ENCODE measurements around the gene COLEC11.

COLEC11 gene

DNA sequence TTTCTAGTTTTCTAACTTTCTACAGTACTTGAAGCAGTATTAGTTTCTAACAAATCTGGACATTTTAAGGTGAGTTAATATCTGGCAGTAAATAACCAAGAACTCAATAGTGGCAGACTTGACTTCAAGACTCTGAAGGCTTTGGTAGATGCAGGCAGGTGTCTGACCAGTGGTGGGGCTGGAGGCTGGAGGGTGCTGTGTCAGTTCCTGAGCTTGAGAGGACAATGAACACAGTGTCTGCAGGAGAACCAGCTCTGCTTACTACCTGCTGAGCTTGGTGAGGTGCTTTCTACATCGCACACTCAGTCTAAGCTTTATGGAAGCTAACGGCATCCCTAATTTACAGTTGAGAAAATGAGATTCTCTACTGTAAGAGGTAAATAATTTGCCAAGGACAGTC, 84.3 kb downstream of the COLEC11 start:
- DNase-seq (ENCODE audit: low read depth) = no peak
- no peak for TF ChIP-seq CTCF (IDR thresholded peaks at IDR 0.05; ENCODE audit: control insufficient read depth, extremely low read depth, insufficient read depth)
- H3K4me3 ChIP-seq (ENCODE audit: low read depth, low read length) = no peak overlapping the region

- no peak for DNase-seq (ENCODE audit: low read depth)
- no peak overlapping the region for H3K4me3 ChIP-seq (ENCODE audit: low read depth, low read length)
- TF ChIP-seq CTCF (IDR thresholded peaks at IDR 0.05; ENCODE audit: control insufficient read depth, extremely low read depth, insufficient read depth) = no peak
Measured at GRCh38 chr2:3679616-3680393, 84.9 kb downstream of the COLEC11 start.

GRCh38 chr2:3680548-3681345, 85.8 kb downstream of the COLEC11 start:
- no peak for TF ChIP-seq CTCF (IDR thresholded peaks at IDR 0.05; ENCODE audit: control insufficient read depth, extremely low read depth, insufficient read depth)
- no peak overlapping the region for H3K4me3 ChIP-seq (ENCODE audit: low read depth, low read length)
- DNase-seq (ENCODE audit: low read depth) = no peak

GRCh38 chr2:3681625-3682024, 86.7 kb downstream of the COLEC11 start:
- no peak for DNase-seq (ENCODE audit: low read depth)
- no peak for TF ChIP-seq CTCF (IDR thresholded peaks at IDR 0.05; ENCODE audit: control insufficient read depth, extremely low read depth, insufficient read depth)
- H3K4me3 ChIP-seq (ENCODE audit: low read depth, low read length) = no peak overlapping the region

DNA sequence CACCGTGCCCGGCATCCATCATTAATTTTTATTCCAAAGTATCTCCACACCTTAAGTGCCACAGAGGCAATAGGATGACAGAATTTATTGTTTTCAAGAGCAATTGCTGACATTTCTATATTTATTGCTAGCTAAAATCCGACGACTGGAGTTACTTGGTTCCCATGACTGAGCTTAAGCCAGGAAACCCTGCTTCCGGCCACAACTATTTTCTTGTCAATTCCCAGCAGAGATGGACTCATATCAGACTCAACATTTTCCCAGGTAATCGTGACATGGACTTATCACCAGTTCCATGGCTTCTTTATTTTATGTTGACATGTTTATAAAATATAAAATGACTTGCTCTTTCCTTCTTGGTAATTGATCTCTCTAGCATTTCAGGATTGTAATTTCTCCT, 87.9 kb downstream of the COLEC11 start:
- no peak overlapping the region for H3K4me3 ChIP-seq (ENCODE audit: low read depth, low read length)
- no peak for TF ChIP-seq CTCF (IDR thresholded peaks at IDR 0.05; ENCODE audit: control insufficient read depth, extremely low read depth, insufficient read depth)
- no peak for DNase-seq (ENCODE audit: low read depth)

- TF ChIP-seq CTCF (IDR thresholded peaks at IDR 0.05; ENCODE audit: control insufficient read depth, extremely low read depth, insufficient read depth) = no peak
- H3K4me3 ChIP-seq (ENCODE audit: low read depth, low read length) = no peak overlapping the region
- no peak for DNase-seq (ENCODE audit: low read depth)
Measured at GRCh38 chr2:3683748-3684454, 89.0 kb downstream of the COLEC11 start.
